K562 (cell line): ENCODE results near the gene ANKRD7. TPM values are rescaled to one million over a fixed set of nuclear protein-coding genes. Genes with fewer than 3 reads are reported as not detected.

ENCODE experiments used
- ATAC-seq: fragments of 200-7000 bp; cut with Tn5 transposase; 3 replicates; pipeline ENCODE4 v1.9.1; 2020; ENCODE audit warnings: moderate library complexity
- BruUV-seq: library from RNA; stranded (reverse); fragments of 400-500 nt; replicated peaks from 2 replicates; lab custom pipeline; 2021; lab: Mats Ljungman, UMichigan
- CTCF ChIA-PET: fragments of 300-600 bp; formaldehyde crosslinking; extraction: SDS; loops from one replicate; lab custom pipeline; 2021; ENCODE audit warnings: low intra/inter-chr PET ratio; lab: Yijun Ruan, JAX
- POLR2A ChIA-PET: fragments of 300-600, 350-650 bp; sonication (Branson Sonifier 250); formaldehyde crosslinking; extraction: SDS; loops from one replicate; lab custom pipeline; 2021; ENCODE audit warnings: antibody characterized with exemption, inconsistent platforms; lab: Yijun Ruan, JAX
- DNase-seq, 4 experiments: peaks; one replicate each; pipeline versions ENCODE4 v3.0.0 to v3.0.0-alpha.2; 2011 to 2018; ENCODE audit warnings: low spot score in 3 of 4, mixed read lengths in 3 of 4; ENCODE audit errors: extremely low read depth in 1 of 4
- FAIRE-seq: peaks from 2 replicates; lab custom pipeline; 2011; peaks lifted over from hg19 to GRCh38; lab: Jason Lieb, UNC
- H2AFZ ChIP-seq: 2 replicates; pipeline ENCODE4 v1.6.0; 2011; ENCODE audit warnings: low read depth, low read length, control low read depth, inconsistent platforms
- H3K27ac ChIP-seq: fragments of 200-600 bp; 3 replicates; pipeline ENCODE4 v1.8.0; 2011; ENCODE audit warnings: low read depth, mild to moderate bottlenecking, control low read depth, inconsistent platforms, low read length, moderate library complexity, mixed read lengths; ENCODE audit errors: extremely low read depth
- H3K27me3 ChIP-seq, 2 experiments: fragments of 300-600 bp in 1 of 2; 2 replicates in 1 of 2; 3 replicates in 1 of 2; pipeline versions ENCODE4 v1.6.0 to v1.8.0; 2011; ENCODE audit warnings: inconsistent platforms in 2 of 2, low read length in 2 of 2, mild to moderate bottlenecking in 1 of 2, mixed read lengths in 1 of 2, moderate library complexity in 1 of 2; ENCODE audit not compliant: control insufficient read depth in 2 of 2, insufficient read depth in 2 of 2
- H3K36me3 ChIP-seq: fragments of 300-600 bp; 3 replicates; pipeline ENCODE4 v1.8.0; 2011; ENCODE audit warnings: mild to moderate bottlenecking, low read length, inconsistent platforms; ENCODE audit not compliant: control insufficient read depth, insufficient read depth
- H3K4me1 ChIP-seq, 2 experiments: fragments of 200-600 bp in 1 of 2; replicated peaks in 1 of 2; 2 replicates in 1 of 2; 3 replicates in 1 of 2; pipeline versions ENCODE4 v1.5.1 to v1.8.0; 2011; ENCODE audit warnings: inconsistent platforms in 2 of 2, low read length in 2 of 2, mild to moderate bottlenecking in 1 of 2, mixed read lengths in 1 of 2, moderate library complexity in 1 of 2; ENCODE audit not compliant: control insufficient read depth in 2 of 2, insufficient read depth in 2 of 2
- H3K4me2 ChIP-seq: 2 replicates; pipeline ENCODE4 v1.6.1; 2011; ENCODE audit warnings: low read length, control low read depth, inconsistent platforms, mixed read lengths; ENCODE audit not compliant: insufficient read depth
- H3K4me3 ChIP-seq: fragments of 200-600 bp; sonication (generic), shearing (Covaris generic); 2 replicates; pipeline ENCODE4 v1.5.1; 2016; ENCODE audit warnings: control low read depth, inconsistent platforms
- H3K79me2 ChIP-seq: fragments of 200-600 bp; 3 replicates; pipeline ENCODE4 v1.8.0; 2011; ENCODE audit warnings: low read length, inconsistent platforms; ENCODE audit not compliant: control insufficient read depth, insufficient read depth
- H3K9ac ChIP-seq, 2 experiments: 2 replicates each; pipeline versions ENCODE4 v1.6.0 to v1.6.1; 2011; ENCODE audit warnings: low read depth in 2 of 2, low read length in 2 of 2, control low read depth in 1 of 2, inconsistent platforms in 1 of 2, mild to moderate bottlenecking in 1 of 2, mixed read lengths in 1 of 2; ENCODE audit not compliant: insufficient read depth in 1 of 2
- H3K9me1 ChIP-seq: one replicate; pipeline ENCODE4 v1.6.0; 2011; ENCODE audit warnings: inconsistent platforms, mild to moderate bottlenecking, low read length, moderate library complexity; ENCODE audit not compliant: control insufficient read depth, insufficient read depth
- H3K9me3 ChIP-seq: replicated peaks from 2 replicates; pipeline ENCODE4 v1.5.1; 2011; ENCODE audit warnings: low read depth, low read length, inconsistent platforms; ENCODE audit not compliant: control insufficient read depth, insufficient read depth
- H4K20me1 ChIP-seq: replicated peaks from 2 replicates; pipeline ENCODE4 v1.6.1; 2011; ENCODE audit warnings: low read length, inconsistent platforms, mixed read lengths; ENCODE audit not compliant: control insufficient read depth, insufficient read depth
- CREBBP ChIP-seq: IDR thresholded peaks from one replicate; pipeline ENCODE4 v1.6.1; 2012; ENCODE audit warnings: low read depth, mild to moderate bottlenecking, control low read depth, inconsistent platforms, low read length
- ELF1 ChIP-seq: fragments of 200-800 bp; sonication (Bioruptor generic); IDR thresholded peaks from 2 replicates; pipeline ENCODE4 v1.6.1; 2016; ENCODE audit warnings: missing genetic modification characterization, missing compliant biosample characterization
- ELF2 ChIP-seq: fragments of 250-450 bp; sonication (Bioruptor Pico); IDR thresholded peaks from 2 replicates; pipeline ENCODE4 v1.5.0; 2021; ENCODE audit warnings: mild to moderate bottlenecking
- ILK ChIP-seq: fragments of 450-650 bp; IDR thresholded peaks from 2 replicates; pipeline ENCODE4 v1.6.1; 2016; ENCODE audit warnings: missing genetic modification characterization, low read depth, mild to moderate bottlenecking, missing compliant biosample characterization, moderate library complexity, borderline replicate concordance
- KDM1A ChIP-seq, 2 experiments: fragments of 450-650 bp; IDR thresholded peaks; 2 replicates each; pipeline ENCODE4 v1.6.1; 2016; ENCODE audit warnings: mild to moderate bottlenecking in 2 of 2
- MCM3 ChIP-seq: fragments of 450-650 bp; IDR thresholded peaks from 2 replicates; pipeline ENCODE4 v1.6.1; 2016
- MTA2 ChIP-seq: fragments of 450-650 bp; IDR thresholded peaks from 2 replicates; pipeline ENCODE4 v1.6.1; 2016; ENCODE audit warnings: low read depth
- ZFP91 ChIP-seq: sonication (generic); formaldehyde crosslinking; IDR thresholded peaks from 2 replicates; pipeline ENCODE4 v1.8.0; 2022; ENCODE audit warnings: mild to moderate bottlenecking, missing genetic modification reagents
- in situ Hi-C: fragments of 300-500 bp; cut with MboI; formaldehyde crosslinking; loops from 4 replicates; pipeline ENCODE4 v1.15.0; 2018; ENCODE audit warnings: inconsistent platforms, mixed read lengths
- intact Hi-C: fragments of 100-400 bp; cut with micrococcal nuclease; formaldehyde crosslinking; loops from 2 replicates; pipeline ENCODE4 v1.14.2; 2022
- polyA plus RNA-seq, 8 experiments: library from polyadenylated mRNA; depleted of rRNA in 4 of 8; stranded (reverse) in 5 of 8; unstranded in 3 of 8; fragments of >200 nt; fragmentation: Nextera tagmentation in 2 of 8; fragmentation: Illumina TruSeq in 1 of 8; extraction: Ambion mirVana in 2 of 8; extraction: Trizol in 1 of 8; gene quantifications; 2 replicates each; pipeline versions ENCODE4 v1.2.1 to v1.2.3, GENCODE V29; 2011 to 2014; ENCODE audit warnings: inconsistent platforms in 1 of 8, missing spikeins in 1 of 8
- total RNA-seq, 7 experiments: library from RNA; depleted of rRNA in 6 of 7; stranded (reverse); fragments of >200 nt in 6 of 7; fragmentation: Illumina TruSeq in 2 of 7; extraction: Trizol in 2 of 7; gene quantifications; 2 replicates each; pipeline versions ENCODE4 v1.2.1 to v1.2.3, GENCODE V29; 2011 to 2021; ENCODE audit warnings: low replicate concordance in 1 of 7
- TF ChIP-seq, protein P1 (sequence below): sonication (generic); formaldehyde crosslinking; IDR thresholded peaks from 2 replicates; pipeline ENCODE4 v1.8.0; 2022; ENCODE audit warnings: mild to moderate bottlenecking, low read depth, missing genetic modification reagents
- TF ChIP-seq, protein P2 (sequence below), 2 experiments: IDR thresholded peaks; 2 replicates each; pipeline ENCODE4 v1.6.1; 2012; ENCODE audit warnings: improper control_type of control experiment in 2 of 2, low read depth in 2 of 2, low read length in 2 of 2, borderline replicate concordance in 1 of 2
- TF ChIP-seq, protein P3 (sequence below): sonication (generic); formaldehyde crosslinking; IDR thresholded peaks from 2 replicates; pipeline ENCODE4 v1.8.0; 2022; ENCODE audit warnings: mild to moderate bottlenecking, missing genetic modification reagents, borderline replicate concordance
- TF ChIP-seq, protein P4 (sequence below): fragments of 250-450 bp; sonication (Bioruptor Pico); IDR thresholded peaks from 2 replicates; pipeline ENCODE4 v1.5.0; 2022; ENCODE audit warnings: mild to moderate bottlenecking

The ANKRD7 gene
- total and polyA plus RNA-seq, 9 of the 15 experiments (the other 6 are each of a cell fraction or from before 2014, with no cell fraction given), result 0.33 TPM; not detected in 8

DNA sequence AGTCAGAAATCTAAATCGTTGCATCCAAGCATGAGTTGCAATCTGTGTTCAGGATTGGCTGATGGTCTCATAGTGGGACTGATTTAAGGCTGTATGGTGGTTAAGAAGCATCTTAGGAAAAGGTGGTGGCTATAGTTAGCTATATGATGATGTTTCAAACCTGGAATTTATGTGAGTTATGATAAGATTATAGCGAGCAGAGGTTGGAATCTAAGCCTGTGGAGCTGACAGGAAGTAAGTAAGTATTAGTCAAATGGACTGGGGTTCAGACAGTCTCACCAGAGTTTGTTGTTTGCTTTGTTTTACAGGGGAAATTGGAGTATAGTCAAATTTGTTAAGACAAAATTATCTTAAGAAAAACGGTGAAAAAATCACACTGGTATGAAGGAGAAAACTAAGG lies 56.7 kb downstream of the ANKRD7 start (continued):
- TF ChIP-seq, protein P1, sequence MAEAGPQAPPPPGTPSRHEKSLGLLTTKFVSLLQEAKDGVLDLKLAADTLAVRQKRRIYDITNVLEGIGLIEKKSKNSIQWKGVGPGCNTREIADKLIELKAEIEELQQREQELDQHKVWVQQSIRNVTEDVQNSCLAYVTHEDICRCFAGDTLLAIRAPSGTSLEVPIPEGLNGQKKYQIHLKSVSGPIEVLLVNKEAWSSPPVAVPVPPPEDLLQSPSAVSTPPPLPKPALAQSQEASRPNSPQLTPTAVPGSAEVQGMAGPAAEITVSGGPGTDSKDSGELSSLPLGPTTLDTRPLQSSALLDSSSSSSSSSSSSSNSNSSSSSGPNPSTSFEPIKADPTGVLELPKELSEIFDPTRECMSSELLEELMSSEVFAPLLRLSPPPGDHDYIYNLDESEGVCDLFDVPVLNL, result no peak
- TF ChIP-seq MCM3, result no peak
- TF ChIP-seq, all 486 proteins: peak for 0

DNA sequence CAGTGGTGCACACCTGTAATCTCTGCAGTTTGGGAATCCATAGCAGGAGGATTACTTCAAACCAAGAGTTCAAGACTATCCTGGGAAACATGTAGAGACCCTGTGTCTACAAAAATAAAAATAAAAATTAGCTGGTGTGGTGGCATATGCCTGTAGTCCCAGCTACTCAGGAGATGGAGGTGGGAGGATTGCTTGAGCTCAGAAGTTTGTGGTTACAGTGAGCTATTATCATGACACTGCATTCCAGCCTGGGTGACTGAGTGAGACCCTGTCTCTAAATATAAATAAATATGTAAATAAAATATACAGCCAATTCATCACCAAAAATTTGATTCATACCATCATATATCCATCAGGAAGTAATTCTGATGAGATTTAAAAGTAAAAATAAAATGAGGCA lies 60.9 kb downstream of the ANKRD7 start:
- no peak for ATAC-seq
- in situ Hi-C loops, result no loop called here
- TF ChIP-seq ELF2 (CRISPR knock-in tag) (no peak), ZFP91 (CRISPR knock-in tag) (no peak), MTA2 (no peak), KDM1A (IDR thresholded peaks at IDR 0.05) (no peak), ILK (tag) (no peak), CREBBP (no peak), ELF1 (tag) (no peak)
- TF ChIP-seq, protein P2, sequence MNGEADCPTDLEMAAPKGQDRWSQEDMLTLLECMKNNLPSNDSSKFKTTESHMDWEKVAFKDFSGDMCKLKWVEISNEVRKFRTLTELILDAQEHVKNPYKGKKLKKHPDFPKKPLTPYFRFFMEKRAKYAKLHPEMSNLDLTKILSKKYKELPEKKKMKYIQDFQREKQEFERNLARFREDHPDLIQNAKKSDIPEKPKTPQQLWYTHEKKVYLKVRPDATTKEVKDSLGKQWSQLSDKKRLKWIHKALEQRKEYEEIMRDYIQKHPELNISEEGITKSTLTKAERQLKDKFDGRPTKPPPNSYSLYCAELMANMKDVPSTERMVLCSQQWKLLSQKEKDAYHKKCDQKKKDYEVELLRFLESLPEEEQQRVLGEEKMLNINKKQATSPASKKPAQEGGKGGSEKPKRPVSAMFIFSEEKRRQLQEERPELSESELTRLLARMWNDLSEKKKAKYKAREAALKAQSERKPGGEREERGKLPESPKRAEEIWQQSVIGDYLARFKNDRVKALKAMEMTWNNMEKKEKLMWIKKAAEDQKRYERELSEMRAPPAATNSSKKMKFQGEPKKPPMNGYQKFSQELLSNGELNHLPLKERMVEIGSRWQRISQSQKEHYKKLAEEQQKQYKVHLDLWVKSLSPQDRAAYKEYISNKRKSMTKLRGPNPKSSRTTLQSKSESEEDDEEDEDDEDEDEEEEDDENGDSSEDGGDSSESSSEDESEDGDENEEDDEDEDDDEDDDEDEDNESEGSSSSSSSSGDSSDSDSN (IDR thresholded peaks at IDR 0.05; ENCODE audit: borderline replicate concordance in 1 of 2, low read depth in 2 of 2, low read length in 2 of 2), result no peak
- TF ChIP-seq, protein P3, sequence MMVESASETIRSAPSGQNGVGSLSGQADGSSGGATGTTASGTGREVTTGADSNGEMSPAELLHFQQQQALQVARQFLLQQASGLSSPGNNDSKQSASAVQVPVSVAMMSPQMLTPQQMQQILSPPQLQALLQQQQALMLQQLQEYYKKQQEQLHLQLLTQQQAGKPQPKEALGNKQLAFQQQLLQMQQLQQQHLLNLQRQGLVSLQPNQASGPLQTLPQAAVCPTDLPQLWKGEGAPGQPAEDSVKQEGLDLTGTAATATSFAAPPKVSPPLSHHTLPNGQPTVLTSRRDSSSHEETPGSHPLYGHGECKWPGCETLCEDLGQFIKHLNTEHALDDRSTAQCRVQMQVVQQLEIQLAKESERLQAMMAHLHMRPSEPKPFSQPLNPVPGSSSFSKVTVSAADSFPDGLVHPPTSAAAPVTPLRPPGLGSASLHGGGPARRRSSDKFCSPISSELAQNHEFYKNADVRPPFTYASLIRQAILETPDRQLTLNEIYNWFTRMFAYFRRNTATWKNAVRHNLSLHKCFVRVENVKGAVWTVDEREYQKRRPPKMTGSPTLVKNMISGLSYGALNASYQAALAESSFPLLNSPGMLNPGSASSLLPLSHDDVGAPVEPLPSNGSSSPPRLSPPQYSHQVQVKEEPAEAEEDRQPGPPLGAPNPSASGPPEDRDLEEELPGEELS (CRISPR knock-in tag), result no peak
- TF ChIP-seq, protein P4, sequence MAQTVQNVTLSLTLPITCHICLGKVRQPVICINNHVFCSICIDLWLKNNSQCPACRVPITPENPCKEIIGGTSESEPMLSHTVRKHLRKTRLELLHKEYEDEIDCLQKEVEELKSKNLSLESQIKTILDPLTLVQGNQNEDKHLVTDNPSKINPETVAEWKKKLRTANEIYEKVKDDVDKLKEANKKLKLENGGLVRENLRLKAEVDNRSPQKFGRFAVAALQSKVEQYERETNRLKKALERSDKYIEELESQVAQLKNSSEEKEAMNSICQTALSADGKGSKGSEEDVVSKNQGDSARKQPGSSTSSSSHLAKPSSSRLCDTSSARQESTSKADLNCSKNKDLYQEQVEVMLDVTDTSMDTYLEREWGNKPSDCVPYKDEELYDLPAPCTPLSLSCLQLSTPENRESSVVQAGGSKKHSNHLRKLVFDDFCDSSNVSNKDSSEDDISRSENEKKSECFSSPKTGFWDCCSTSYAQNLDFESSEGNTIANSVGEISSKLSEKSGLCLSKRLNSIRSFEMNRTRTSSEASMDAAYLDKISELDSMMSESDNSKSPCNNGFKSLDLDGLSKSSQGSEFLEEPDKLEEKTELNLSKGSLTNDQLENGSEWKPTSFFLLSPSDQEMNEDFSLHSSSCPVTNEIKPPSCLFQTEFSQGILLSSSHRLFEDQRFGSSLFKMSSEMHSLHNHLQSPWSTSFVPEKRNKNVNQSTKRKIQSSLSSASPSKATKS, result no peak

More for the DNA sequence above, 60.9 kb downstream of the ANKRD7 start:
- peaks cover 3% of the 10 kb centered on the region; the same call in 1 of the 2 replicates for H3K9me3 ChIP-seq
- BruUV-seq, result no TSS peak
- CTCF ChIA-PET, result no interaction called here
- H3K27ac ChIP-seq, result no peak overlapping the region
- H3K27me3 ChIP-seq, result no peaks in the 10 kb centered on the region
- H3K4me3 ChIP-seq, result no peak overlapping the region
- H3K9me1 ChIP-seq, result no peaks in the 10 kb centered on the region
- DNase-seq (no peak), FAIRE-seq (no peak)
- no peak overlapping the region for H2AFZ ChIP-seq
- no peak overlapping the region for H3K9ac ChIP-seq
- no peaks in the 10 kb centered on the region for H3K36me3 ChIP-seq
- H3K4me2 ChIP-seq, result no peak overlapping the region
- intact Hi-C loops, result no loop called here
- H3K79me2 ChIP-seq, result no peaks in the 10 kb centered on the region
- no peaks in the 10 kb centered on the region for H3K4me1 ChIP-seq
- POLR2A ChIA-PET, result no interaction called here
- H4K20me1 ChIP-seq, result no peaks in the 10 kb centered on the region
